WTC11 (cell line): ENCODE measurements around the gene NSMF. TPM values are rescaled to one million over a fixed set of nuclear protein-coding genes. Genes with fewer than 3 reads are reported as not detected.

Experiments used
- ATAC-seq: fragments of 200-7000 bp; cut with Tn5 transposase; 2 replicates; pipeline ENCODE4 v1.10.0; 2021; ENCODE audit warnings: mild to moderate bottlenecking, moderate library complexity
- CTCF ChIA-PET: fragments of 300-600 bp; sonication (Branson Sonifier 250); formaldehyde crosslinking; loops from one replicate; lab custom pipeline; 2021; ENCODE audit warnings: antibody characterized with exemption; lab: Charles Lee
- POLR2A ChIA-PET: fragments of 350-600 bp; sonication (Branson Sonifier 250); formaldehyde crosslinking; loops from one replicate; lab custom pipeline; 2021; ENCODE audit warnings: antibody characterized with exemption; lab: Charles Lee
- DNase-seq: peaks from one replicate; pipeline ENCODE4 v3.0.0; 2021; ENCODE audit warnings: low spot score
- H3K27ac Mint-ChIP-seq: 2 replicates; pipeline ENCODE4 v1.8.0; 2021; ENCODE audit warnings: mixed read lengths
- H3K27me3 Mint-ChIP-seq: 2 replicates; pipeline ENCODE4 v1.8.0; 2021; ENCODE audit warnings: low read depth, mild to moderate bottlenecking, moderate library complexity, mixed read lengths
- H3K36me3 Mint-ChIP-seq: 2 replicates; pipeline ENCODE4 v1.8.0; 2021; ENCODE audit warnings: mixed read lengths
- H3K4me1 Mint-ChIP-seq: 2 replicates; pipeline ENCODE4 v1.8.0; 2022; ENCODE audit warnings: mixed read lengths
- H3K4me3 Mint-ChIP-seq: 2 replicates; pipeline ENCODE4 v1.8.0; 2021; ENCODE audit warnings: mild to moderate bottlenecking, moderate library complexity, mixed read lengths
- H3K9me3 Mint-ChIP-seq: 2 replicates; pipeline ENCODE4 v1.8.0; 2021; ENCODE audit warnings: mixed read lengths
- ARID4B ChIP-seq: sonication (generic); formaldehyde crosslinking; IDR thresholded peaks from 2 replicates; pipeline ENCODE4 v1.8.0; 2023; ENCODE audit warnings: missing genetic modification reagents, mild to moderate bottlenecking, borderline replicate concordance
- ATF3 ChIP-seq: sonication (generic); formaldehyde crosslinking; conservative IDR thresholded peaks from 2 replicates; pipeline ENCODE4 v1.8.1; 2022; ENCODE audit warnings: mild to moderate bottlenecking, missing genetic modification reagents
- CREB1 ChIP-seq: sonication (generic); formaldehyde crosslinking; IDR thresholded peaks from 2 replicates; pipeline ENCODE4 v1.8.0; 2023; ENCODE audit warnings: mild to moderate bottlenecking, missing genetic modification reagents
- IRF2 ChIP-seq: sonication (generic); formaldehyde crosslinking; IDR thresholded peaks from 2 replicates; pipeline ENCODE4 v1.8.0; 2022; ENCODE audit warnings: low read depth, missing genetic modification reagents, borderline replicate concordance
- MXD4 ChIP-seq: fragments of 250-450 bp; sonication (Bioruptor Pico); IDR thresholded peaks from 2 replicates; pipeline ENCODE4 v1.8.0; 2021; ENCODE audit warnings: mild to moderate bottlenecking, moderate library complexity, borderline replicate concordance
- RELA ChIP-seq: sonication (generic); formaldehyde crosslinking; IDR thresholded peaks from 2 replicates; pipeline ENCODE4 v1.8.1; 2022; ENCODE audit warnings: missing genetic modification reagents, mild to moderate bottlenecking, borderline replicate concordance
- TEAD1 ChIP-seq: sonication (generic); formaldehyde crosslinking; IDR thresholded peaks from 2 replicates; pipeline ENCODE4 v1.8.0; 2022; ENCODE audit warnings: mild to moderate bottlenecking, missing genetic modification reagents
- ZNF138 ChIP-seq: sonication (generic); formaldehyde crosslinking; conservative IDR thresholded peaks from 2 replicates; pipeline ENCODE4 v1.8.1; 2022; ENCODE audit warnings: mild to moderate bottlenecking, moderate library complexity, missing genetic modification reagents
- total RNA-seq: library from RNA; stranded (reverse); gene quantifications from 3 replicates; pipeline ENCODE4 v1.2.3, GENCODE V29; 2021
- TF ChIP-seq, protein P1 (sequence below): sonication (generic); formaldehyde crosslinking; IDR thresholded peaks from 2 replicates; pipeline ENCODE4 v1.8.1; 2022; ENCODE audit warnings: low read depth, mild to moderate bottlenecking, moderate library complexity, missing genetic modification reagents, borderline replicate concordance
- TF ChIP-seq, protein P2 (sequence below): fragments of 250-450 bp; sonication (Bioruptor Pico); IDR thresholded peaks from 2 replicates; pipeline ENCODE4 v1.9.0; 2021; ENCODE audit warnings: mild to moderate bottlenecking
- TF ChIP-seq, protein P3 (sequence below): fragments of 250-450 bp; sonication (Bioruptor Pico); IDR thresholded peaks from 2 replicates; pipeline ENCODE4 v1.9.0; 2021; ENCODE audit warnings: moderate library complexity, mild to moderate bottlenecking, inconsistent platforms, borderline replicate concordance
- TF ChIP-seq, protein P4 (sequence below): sonication (generic); formaldehyde crosslinking; IDR thresholded peaks from 2 replicates; pipeline ENCODE4 v1.8.1; 2023; ENCODE audit warnings: mild to moderate bottlenecking, missing genetic modification reagents, moderate library complexity

The NSMF gene
- total RNA-seq, 1 experiment from 2014 or later: 61.9 TPM

GRCh38 chr9:137463931-137464290 is 4.8 kb upstream of the NSMF start (continued):
- TF ChIP-seq, protein P1, sequence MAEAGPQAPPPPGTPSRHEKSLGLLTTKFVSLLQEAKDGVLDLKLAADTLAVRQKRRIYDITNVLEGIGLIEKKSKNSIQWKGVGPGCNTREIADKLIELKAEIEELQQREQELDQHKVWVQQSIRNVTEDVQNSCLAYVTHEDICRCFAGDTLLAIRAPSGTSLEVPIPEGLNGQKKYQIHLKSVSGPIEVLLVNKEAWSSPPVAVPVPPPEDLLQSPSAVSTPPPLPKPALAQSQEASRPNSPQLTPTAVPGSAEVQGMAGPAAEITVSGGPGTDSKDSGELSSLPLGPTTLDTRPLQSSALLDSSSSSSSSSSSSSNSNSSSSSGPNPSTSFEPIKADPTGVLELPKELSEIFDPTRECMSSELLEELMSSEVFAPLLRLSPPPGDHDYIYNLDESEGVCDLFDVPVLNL: no peak
- TF ChIP-seq ZNF138 (CRISPR knock-in tag) (no peak), IRF2 (no peak), ATF3 (CRISPR knock-in tag) (no peak), CREB1 (CRISPR knock-in tag) (no peak)
- TF ChIP-seq, protein P2, sequence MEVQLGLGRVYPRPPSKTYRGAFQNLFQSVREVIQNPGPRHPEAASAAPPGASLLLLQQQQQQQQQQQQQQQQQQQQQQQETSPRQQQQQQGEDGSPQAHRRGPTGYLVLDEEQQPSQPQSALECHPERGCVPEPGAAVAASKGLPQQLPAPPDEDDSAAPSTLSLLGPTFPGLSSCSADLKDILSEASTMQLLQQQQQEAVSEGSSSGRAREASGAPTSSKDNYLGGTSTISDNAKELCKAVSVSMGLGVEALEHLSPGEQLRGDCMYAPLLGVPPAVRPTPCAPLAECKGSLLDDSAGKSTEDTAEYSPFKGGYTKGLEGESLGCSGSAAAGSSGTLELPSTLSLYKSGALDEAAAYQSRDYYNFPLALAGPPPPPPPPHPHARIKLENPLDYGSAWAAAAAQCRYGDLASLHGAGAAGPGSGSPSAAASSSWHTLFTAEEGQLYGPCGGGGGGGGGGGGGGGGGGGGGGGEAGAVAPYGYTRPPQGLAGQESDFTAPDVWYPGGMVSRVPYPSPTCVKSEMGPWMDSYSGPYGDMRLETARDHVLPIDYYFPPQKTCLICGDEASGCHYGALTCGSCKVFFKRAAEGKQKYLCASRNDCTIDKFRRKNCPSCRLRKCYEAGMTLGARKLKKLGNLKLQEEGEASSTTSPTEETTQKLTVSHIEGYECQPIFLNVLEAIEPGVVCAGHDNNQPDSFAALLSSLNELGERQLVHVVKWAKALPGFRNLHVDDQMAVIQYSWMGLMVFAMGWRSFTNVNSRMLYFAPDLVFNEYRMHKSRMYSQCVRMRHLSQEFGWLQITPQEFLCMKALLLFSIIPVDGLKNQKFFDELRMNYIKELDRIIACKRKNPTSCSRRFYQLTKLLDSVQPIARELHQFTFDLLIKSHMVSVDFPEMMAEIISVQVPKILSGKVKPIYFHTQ (CRISPR knock-in tag): no peak
- TF ChIP-seq, all 79 proteins: peak for 0

DNA sequence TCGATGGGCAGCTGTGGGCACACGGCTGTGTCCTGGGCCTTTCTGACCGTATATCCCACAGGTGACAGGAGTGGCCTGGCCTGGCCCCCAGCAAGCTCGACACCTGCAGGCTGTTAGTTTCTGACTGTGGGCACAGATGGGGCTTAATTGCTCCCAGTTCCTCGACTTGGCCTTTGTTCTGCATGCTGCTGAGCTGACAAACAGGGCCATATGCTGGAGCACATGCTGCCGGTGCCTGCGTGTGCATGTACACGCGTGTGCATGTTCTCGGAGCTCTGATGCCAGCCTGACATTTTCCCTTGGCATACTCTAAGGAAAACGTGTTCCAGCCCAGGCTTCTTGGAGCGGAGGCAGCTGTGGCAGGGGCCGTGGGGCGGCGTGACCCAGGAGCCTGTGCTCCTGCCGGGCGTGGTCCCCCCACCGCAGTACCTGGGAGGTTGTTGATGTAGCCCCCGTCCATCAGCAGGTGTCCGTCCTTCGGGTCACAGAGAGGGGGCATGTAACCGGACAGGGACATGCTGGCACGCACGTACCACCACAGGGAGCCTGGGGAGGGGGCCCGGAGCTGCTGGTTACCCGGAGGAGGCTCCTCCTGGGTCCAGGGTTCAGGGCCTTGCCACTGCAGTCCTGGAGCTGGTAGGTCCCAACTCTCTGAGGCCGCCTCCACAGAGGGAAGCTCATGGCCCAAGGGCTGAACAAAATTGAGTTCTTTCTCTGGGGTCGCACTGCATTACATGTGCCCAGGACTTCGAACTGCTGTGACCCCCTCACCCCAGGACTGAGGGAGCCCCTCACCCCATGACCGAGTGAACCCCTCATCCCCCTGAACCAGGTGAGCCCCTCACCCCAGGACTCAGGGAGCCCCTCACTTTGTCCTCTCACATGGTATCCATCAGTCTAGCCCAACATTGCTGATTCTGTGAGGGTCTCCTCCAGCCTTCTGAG is 4.1 kb upstream of the NSMF start:
- DNase-seq: no peak
- Mint-ChIP-seq H3K36me3 (no peaks in the 10 kb centered on the region), H3K9me3 (no peaks in the 10 kb centered on the region), H3K27me3 (no peaks in the 10 kb centered on the region), H3K4me1 (no peaks in the 10 kb centered on the region), H3K27ac (no peak overlapping the region), H3K4me3 (no peak overlapping the region)
- CTCF ChIA-PET: interaction anchor here (1.6 kb wide), 1 partner anchor 72 kb away, joined by 3 read pairs; no protein-coding TSS in a partner anchor
- POLR2A ChIA-PET: no interaction called here
- no peak for ATAC-seq
- TF ChIP-seq RELA (CRISPR knock-in tag): no peak
- no peak for TF ChIP-seq ARID4B (CRISPR knock-in tag)
- TF ChIP-seq, protein P3, sequence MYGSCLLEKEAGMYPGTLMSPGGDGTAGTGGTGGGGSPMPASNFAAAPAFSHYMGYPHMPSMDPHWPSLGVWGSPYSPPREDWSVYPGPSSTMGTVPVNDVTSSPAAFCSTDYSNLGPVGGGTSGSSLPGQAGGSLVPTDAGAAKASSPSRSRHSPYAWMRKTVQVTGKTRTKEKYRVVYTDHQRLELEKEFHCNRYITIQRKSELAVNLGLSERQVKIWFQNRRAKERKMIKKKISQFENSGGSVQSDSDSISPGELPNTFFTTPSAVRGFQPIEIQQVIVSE: no peak
- TF ChIP-seq TEAD1 (CRISPR knock-in tag): no peak
- TF ChIP-seq MXD4 (CRISPR knock-in tag): no peak
- TF ChIP-seq, protein P4, sequence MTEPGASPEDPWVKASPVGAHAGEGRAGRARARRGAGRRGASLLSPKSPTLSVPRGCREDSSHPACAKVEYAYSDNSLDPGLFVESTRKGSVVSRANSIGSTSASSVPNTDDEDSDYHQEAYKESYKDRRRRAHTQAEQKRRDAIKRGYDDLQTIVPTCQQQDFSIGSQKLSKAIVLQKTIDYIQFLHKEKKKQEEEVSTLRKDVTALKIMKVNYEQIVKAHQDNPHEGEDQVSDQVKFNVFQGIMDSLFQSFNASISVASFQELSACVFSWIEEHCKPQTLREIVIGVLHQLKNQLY (CRISPR knock-in tag): no peak
